Hepatocyte (in vitro differentiated cells): ENCODE measurements around the gene ADGRD1.

ENCODE experiments used
- CTCF ChIP-seq: fragments of 200-600 bp; sonication (generic); IDR thresholded peaks from 2 replicates; pipeline ENCODE4 v1.5.1; 2016; ENCODE audit warnings: antibody characterized with exemption, mild to moderate bottlenecking; ENCODE audit not compliant: poor library complexity
- EZH2 ChIP-seq: fragments of 200-600 bp; sonication (generic); IDR thresholded peaks from 2 replicates; pipeline ENCODE4 v1.6.1; 2016; ENCODE audit warnings: antibody characterized with exemption, mild to moderate bottlenecking, borderline replicate concordance

- TF ChIP-seq CTCF (no peak), EZH2 (no peak)
These were observed 56.9 kb downstream of the ADGRD1 start for GRCh38 chr12:131010396-131011131.
